K562 (cell line): ENCODE data around the gene CEP95. TPM values are rescaled to one million over a fixed set of nuclear protein-coding genes. Genes with fewer than 3 reads are reported as not detected.

ENCODE experiments used
- ATAC-seq: fragments of 200-7000 bp; cut with Tn5 transposase; 3 replicates; pipeline ENCODE4 v1.9.1; 2020; ENCODE audit warnings: moderate library complexity
- Bru-seq: library from RNA; stranded (reverse); fragments of 400-500 nt; gene quantifications from one replicate; lab custom pipeline; 2021; lab: Mats Ljungman, UMichigan
- BruChase-seq, 2 experiments: library from RNA; stranded (reverse); fragments of 400-500 nt; gene quantifications; one replicate each; lab custom pipeline; 2021; lab: Mats Ljungman, UMichigan
- BruUV-seq: library from RNA; stranded (reverse); fragments of 400-500 nt; replicated peaks from 2 replicates; lab custom pipeline; 2021; lab: Mats Ljungman, UMichigan
- CTCF ChIA-PET: fragments of 300-600 bp; formaldehyde crosslinking; extraction: SDS; loops from one replicate; lab custom pipeline; 2021; ENCODE audit warnings: low intra/inter-chr PET ratio; lab: Yijun Ruan, JAX
- POLR2A ChIA-PET: fragments of 300-600, 350-650 bp; sonication (Branson Sonifier 250); formaldehyde crosslinking; extraction: SDS; loops from one replicate; lab custom pipeline; 2021; ENCODE audit warnings: antibody characterized with exemption, inconsistent platforms; lab: Yijun Ruan, JAX
- DNase-seq, 4 experiments: peaks; one replicate each; pipeline versions ENCODE4 v3.0.0 to v3.0.0-alpha.2; 2011 to 2018; ENCODE audit warnings: low spot score in 3 of 4, mixed read lengths in 3 of 4; ENCODE audit errors: extremely low read depth in 1 of 4
- FAIRE-seq: peaks from 2 replicates; lab custom pipeline; 2011; peaks lifted over from hg19 to GRCh38; lab: Jason Lieb, UNC
- H2AFZ ChIP-seq: 2 replicates; pipeline ENCODE4 v1.6.0; 2011; ENCODE audit warnings: low read depth, low read length, control low read depth, inconsistent platforms
- H3K27ac ChIP-seq: fragments of 200-600 bp; 3 replicates; pipeline ENCODE4 v1.8.0; 2011; ENCODE audit warnings: low read depth, mild to moderate bottlenecking, control low read depth, inconsistent platforms, low read length, moderate library complexity, mixed read lengths; ENCODE audit errors: extremely low read depth
- H3K27me3 ChIP-seq, 2 experiments: fragments of 300-600 bp in 1 of 2; 2 replicates in 1 of 2; 3 replicates in 1 of 2; pipeline versions ENCODE4 v1.6.0 to v1.8.0; 2011; ENCODE audit warnings: inconsistent platforms in 2 of 2, low read length in 2 of 2, mild to moderate bottlenecking in 1 of 2, mixed read lengths in 1 of 2, moderate library complexity in 1 of 2; ENCODE audit not compliant: control insufficient read depth in 2 of 2, insufficient read depth in 2 of 2
- H3K36me3 ChIP-seq: fragments of 300-600 bp; 3 replicates; pipeline ENCODE4 v1.8.0; 2011; ENCODE audit warnings: mild to moderate bottlenecking, low read length, inconsistent platforms; ENCODE audit not compliant: control insufficient read depth, insufficient read depth
- H3K4me1 ChIP-seq, 2 experiments: fragments of 200-600 bp in 1 of 2; replicated peaks in 1 of 2; 2 replicates in 1 of 2; 3 replicates in 1 of 2; pipeline versions ENCODE4 v1.5.1 to v1.8.0; 2011; ENCODE audit warnings: inconsistent platforms in 2 of 2, low read length in 2 of 2, mild to moderate bottlenecking in 1 of 2, mixed read lengths in 1 of 2, moderate library complexity in 1 of 2; ENCODE audit not compliant: control insufficient read depth in 2 of 2, insufficient read depth in 2 of 2
- H3K4me2 ChIP-seq: 2 replicates; pipeline ENCODE4 v1.6.1; 2011; ENCODE audit warnings: low read length, control low read depth, inconsistent platforms, mixed read lengths; ENCODE audit not compliant: insufficient read depth
- H3K4me3 ChIP-seq: fragments of 200-600 bp; sonication (generic), shearing (Covaris generic); 2 replicates; pipeline ENCODE4 v1.5.1; 2016; ENCODE audit warnings: control low read depth, inconsistent platforms
- H3K79me2 ChIP-seq: fragments of 200-600 bp; 3 replicates; pipeline ENCODE4 v1.8.0; 2011; ENCODE audit warnings: low read length, inconsistent platforms; ENCODE audit not compliant: control insufficient read depth, insufficient read depth
- H3K9ac ChIP-seq, 2 experiments: 2 replicates each; pipeline versions ENCODE4 v1.6.0 to v1.6.1; 2011; ENCODE audit warnings: low read depth in 2 of 2, low read length in 2 of 2, control low read depth in 1 of 2, inconsistent platforms in 1 of 2, mild to moderate bottlenecking in 1 of 2, mixed read lengths in 1 of 2; ENCODE audit not compliant: insufficient read depth in 1 of 2
- H3K9me1 ChIP-seq: one replicate; pipeline ENCODE4 v1.6.0; 2011; ENCODE audit warnings: inconsistent platforms, mild to moderate bottlenecking, low read length, moderate library complexity; ENCODE audit not compliant: control insufficient read depth, insufficient read depth
- H3K9me3 ChIP-seq: replicated peaks from 2 replicates; pipeline ENCODE4 v1.5.1; 2011; ENCODE audit warnings: low read depth, low read length, inconsistent platforms; ENCODE audit not compliant: control insufficient read depth, insufficient read depth
- H4K20me1 ChIP-seq: replicated peaks from 2 replicates; pipeline ENCODE4 v1.6.1; 2011; ENCODE audit warnings: low read length, inconsistent platforms, mixed read lengths; ENCODE audit not compliant: control insufficient read depth, insufficient read depth
- CBFB ChIP-seq: sonication (generic); formaldehyde crosslinking; IDR thresholded peaks from 2 replicates; pipeline ENCODE4 v1.4.0; 2020; ENCODE audit warnings: mild to moderate bottlenecking, missing genetic modification reagents
- DEAF1 ChIP-seq: fragments of 450-650 bp; formaldehyde crosslinking; IDR thresholded peaks from 2 replicates; pipeline ENCODE4 v1.4.0; 2020; ENCODE audit warnings: mild to moderate bottlenecking, moderate library complexity
- FOXK2 ChIP-seq, 2 experiments: fragments of 450-650 bp; IDR thresholded peaks in 1 of 2; conservative IDR thresholded peaks in 1 of 2; 2 replicates each; pipeline ENCODE4 v1.6.1; 2016; ENCODE audit warnings: low read depth in 2 of 2, mild to moderate bottlenecking in 1 of 2
- SPI1 ChIP-seq: IDR thresholded peaks from 2 replicates; pipeline ENCODE4 v1.6.1; 2011; ENCODE audit warnings: low read depth, low read length, control low read depth, borderline replicate concordance
- ZNF740 ChIP-seq, 3 experiments: fragments of 200-800 bp in 1 of 3; sonication (Bioruptor generic) in 1 of 3; sonication (generic) in 1 of 3; formaldehyde crosslinking in 1 of 3; IDR thresholded peaks; 2 replicates each; pipeline versions ENCODE4 v1.6.1 to v1.8.0; 2016 to 2022; ENCODE audit warnings: mild to moderate bottlenecking in 2 of 3, missing compliant biosample characterization in 2 of 3, missing genetic modification characterization in 2 of 3, missing genetic modification reagents in 1 of 3
- WGBS: fragments of 100-300 bp; shearing (Covaris generic); methylation state at CpG from one replicate; pipeline ENCODE4 v1.1.6; 2016; ENCODE audit warnings: low coverage, mixed read lengths; ENCODE audit not compliant: insufficient coverage; ENCODE audit errors: missing lambda C conversion rate; 5-methylcytosine and 5-hydroxymethylcytosine counted together
- in situ Hi-C: fragments of 300-500 bp; cut with MboI; formaldehyde crosslinking; loops from 4 replicates; pipeline ENCODE4 v1.15.0; 2018; ENCODE audit warnings: inconsistent platforms, mixed read lengths
- intact Hi-C: fragments of 100-400 bp; cut with micrococcal nuclease; formaldehyde crosslinking; loops from 2 replicates; pipeline ENCODE4 v1.14.2; 2022
- long read RNA-seq, 3 experiments: library from polyadenylated mRNA in 2 of 3; library from RNA in 1 of 3; unstranded in 2 of 3; stranded (forward) in 1 of 3; transcript quantifications; one replicate each; pipeline ENCODE4 v2.0.0, GENCODE V29; 2019 to 2022
- polyA minus RNA-seq, 3 experiments: library from RNA; depleted of rRNA, polyadenylated mRNA; stranded (reverse); fragments of >200 nt; gene quantifications; 2 replicates each; pipeline ENCODE4 v1.2.3, GENCODE V29; 2011
- polyA plus RNA-seq, 8 experiments: library from polyadenylated mRNA; depleted of rRNA in 4 of 8; stranded (reverse) in 5 of 8; unstranded in 3 of 8; fragments of >200 nt; fragmentation: Nextera tagmentation in 2 of 8; fragmentation: Illumina TruSeq in 1 of 8; extraction: Ambion mirVana in 2 of 8; extraction: Trizol in 1 of 8; gene quantifications; 2 replicates each; pipeline versions ENCODE4 v1.2.1 to v1.2.3, GENCODE V29; 2011 to 2014; ENCODE audit warnings: inconsistent platforms in 1 of 8, missing spikeins in 1 of 8
- total RNA-seq, 7 experiments: library from RNA; depleted of rRNA in 6 of 7; stranded (reverse); fragments of >200 nt in 6 of 7; fragmentation: Illumina TruSeq in 2 of 7; extraction: Trizol in 2 of 7; gene quantifications; 2 replicates each; pipeline versions ENCODE4 v1.2.1 to v1.2.3, GENCODE V29; 2011 to 2021; ENCODE audit warnings: low replicate concordance in 1 of 7
- TF ChIP-seq, protein P1 (sequence below), 3 experiments: fragments of 200-800 bp in 1 of 3; fragments of 250-450 bp in 1 of 3; fragments of 450-650 bp in 1 of 3; sonication (Bioruptor Pico) in 1 of 3; sonication (Bioruptor generic) in 1 of 3; formaldehyde crosslinking in 1 of 3; IDR thresholded peaks; 2 replicates each; pipeline versions ENCODE4 v1.6.1 to v1.8.0; 2016 to 2022; ENCODE audit warnings: mild to moderate bottlenecking in 2 of 3, missing genetic modification characterization in 2 of 3, missing compliant biosample characterization in 1 of 3, moderate library complexity in 1 of 3

The CEP95 gene
- total RNA-seq (2011; cell fraction: chromatin; rRNA removed; ENCODE audit: low replicate concordance): 138 and 394 TPM in 2 replicates
- 72.7 and 85.0 TPM in 2 replicates for total RNA-seq (2011; cell fraction: nucleolus; rRNA removed)
- 132 and 153 TPM in 2 replicates for total RNA-seq (2011; cell fraction: nucleoplasm; rRNA removed)
- total RNA-seq (2014; rRNA removed) (51.3 and 53.5 TPM in 2 replicates), total RNA-seq (2014; rRNA removed; fragmentation: Illumina TruSeq; extraction: Trizol) (71.8 and 80.0 TPM in 2 replicates), total RNA-seq (2015; rRNA removed; fragmentation: Illumina TruSeq; extraction: Trizol) (50.0 and 57.1 TPM in 2 replicates), total RNA-seq (2021) (48.0 and 48.3 TPM in 2 replicates), polyA plus RNA-seq (2011; rRNA removed) (80.7 and 83.4 TPM in 2 replicates), polyA plus RNA-seq (2014; fragmentation: Illumina TruSeq; extraction: Trizol) (54.4 and 56.9 TPM in 2 replicates), polyA plus RNA-seq (2014; fragmentation: Nextera tagmentation; extraction: Ambion mirVana) (10 to 100 TPM; 26.7 to 40.0 TPM), polyA plus RNA-seq (2014; rRNA removed) (61.0 and 75.0 TPM in 2 replicates), polyA minus RNA-seq (2011; rRNA and poly(A)+ RNA removed) (62.6 and 76.6 TPM in 2 replicates), Bru-seq, nascent RNA (percentile 94 among the genes with signal in this experiment), BruChase-seq, experiment 1, labeled RNA remaining after a 2-hour chase (percentile 97 among the genes with signal in this experiment), BruChase-seq, experiment 2, labeled RNA remaining after a 6-hour chase (percentile 97 among the genes with signal in this experiment)
- polyA plus RNA-seq (2011; cell fraction: cytosol; rRNA removed): 9.7 and 20.4 TPM in 2 replicates
- 149 and 214 TPM in 2 replicates for polyA plus RNA-seq (2011; cell fraction: nucleus; rRNA removed)
- polyA plus RNA-seq (2012): 34.4 and 59.0 TPM in 2 replicates
- 27.3 and 27.7 TPM in 2 replicates for polyA minus RNA-seq (2011; cell fraction: cytosol; rRNA and poly(A)+ RNA removed)
- 61.9 and 125 TPM in 2 replicates for polyA minus RNA-seq (2011; cell fraction: nucleus; rRNA and poly(A)+ RNA removed)
- long read RNA-seq, experiment 1, transcript CEP95-203 (20 exons, 3,139 nt): major isoform, 35 of 87 reads
- long read RNA-seq, experiment 1, partial matches to known transcripts: 20 of 87 reads
- long read RNA-seq, experiment 1, other reads (novel, unspliced or antisense): 31 of 87 reads
- long read RNA-seq, experiment 2, partial matches to known transcripts: 5 of 22 reads
- long read RNA-seq, experiment 2, other reads (novel, unspliced or antisense): 14 of 22 reads
- long read RNA-seq, experiment 3, transcript CEP95-203 (20 exons, 3,139 nt): major isoform, 6 of 26 reads
- long read RNA-seq, experiment 3, partial matches to known transcripts: 14 of 26 reads
- long read RNA-seq, experiment 3, other reads (novel, unspliced or antisense): 6 of 26 reads

DNA sequence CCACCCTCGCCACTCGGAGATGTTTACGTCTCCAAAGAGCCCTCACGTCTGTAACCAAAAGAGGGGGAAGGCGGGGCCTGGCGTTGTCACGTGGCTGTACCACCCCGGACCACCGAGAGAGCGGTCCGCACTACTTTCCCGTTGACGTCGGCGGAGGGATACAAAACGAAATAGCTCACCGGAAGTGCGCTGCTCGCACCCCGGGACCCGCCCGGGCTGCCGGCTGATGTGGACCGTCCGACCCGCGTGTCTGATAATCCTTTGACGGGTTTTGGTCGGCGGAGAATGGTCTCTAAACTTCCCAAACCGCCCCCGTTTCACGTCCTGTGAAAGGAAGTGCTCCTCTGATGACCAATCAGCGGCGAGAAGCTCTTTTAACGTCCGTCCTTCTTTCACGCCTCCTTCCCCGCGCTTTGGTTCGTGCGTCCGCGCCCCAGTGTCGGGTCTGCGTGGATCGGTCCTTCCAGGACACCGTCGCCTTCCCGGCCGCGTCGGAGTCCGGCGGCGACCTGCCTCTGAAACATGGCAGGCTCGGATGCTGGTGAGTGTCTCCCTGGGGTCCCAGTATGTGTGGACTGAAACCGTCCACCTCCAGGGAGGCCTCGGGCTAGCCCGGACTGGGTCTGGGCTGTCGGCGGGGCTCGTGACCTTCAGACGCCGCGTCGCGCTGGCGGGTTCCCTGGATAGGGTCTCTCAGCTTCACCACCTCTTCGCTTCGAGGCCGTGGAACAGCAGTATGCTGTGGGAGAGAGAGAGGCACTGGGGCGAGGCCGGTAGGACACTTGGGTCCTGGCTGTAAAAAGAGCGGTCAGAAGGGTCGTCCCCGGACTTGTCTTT lies at the start of gene CEP95:
CEP95 (plus strand) TSS at position 402 of the 837 bp plus-strand sequence; CDS start at position 523, 121 bp downstream.
- under 1% methylated on average over 58 of the region's 77 CpGs for WGBS
- Histone ChIP-seq H3K9me3 (no peaks in the 10 kb centered on the region), H3K4me2 (peak within 1 kb of the TSS; percentile 98), H3K4me3 (peak within 1 kb of the TSS; percentile 77), H3K79me2 (peaks cover 82% of the 10 kb centered on the region), H3K4me1 (peaks cover 6 to 13% of the 10 kb centered on the region in 2 experiments; a peak in 3 of 5 replicates), H3K9me1 (no peaks in the 10 kb centered on the region), H2AFZ (peak within 1 kb of the TSS; percentile 82), H3K9ac (peak within 1 kb of the TSS; percentile 98 to 99), H3K27me3 (no peaks in the 10 kb centered on the region), H3K27ac (peak within 1 kb of the TSS; percentile 97), H3K36me3 (peaks cover 73% of the 10 kb centered on the region), H4K20me1 (peaks cover 23% of the 10 kb centered on the region)
- no TSS peak for BruUV-seq
- in situ Hi-C loops (no loop called here), intact Hi-C loops (loop anchor here (5.0 to 10.0 kb wide), 2 partner anchors 91 to 228 kb away; no protein-coding TSS in a partner anchor)
- ChIA-PET POLR2A (interaction anchor here (0.6 to 5.2 kb wide), 32 partner anchors 9 to 233 kb away, joined by 3 to 114 read pairs (median 6); partner anchors contain the start of gene POLG2), CTCF (interaction anchor here (0.7 to 0.9 kb wide), 2 partner anchors 87 kb away, joined by 3 read pairs; no protein-coding TSS in a partner anchor)
- FAIRE-seq (no peak), ATAC-seq (peak; percentile 76), DNase-seq (peak in 3 of 4 experiments; percentile 80 to 95 (median 88))
- TF ChIP-seq ZNF740 (CRISPR knock-in tag; IDR thresholded peaks at IDR 0.05) (peak; percentile 27; the same call in 1 of the 2 replicates), ZNF740 (tag; IDR thresholded peaks at IDR 0.05) (no peak), CBFB (CRISPR knock-in tag) (no peak; the same call in 1 of the 2 replicates), FOXK2 (conservative IDR thresholded peaks at IDR 0.05 in 1 of 2, IDR thresholded peaks at IDR 0.05 in 1 of 2; ENCODE audit: low read depth in 2 of 2) (peak; percentile 84 to 92), SPI1 (peak; percentile 83), DEAF1 (no peak)
- TF ChIP-seq, protein P1, sequence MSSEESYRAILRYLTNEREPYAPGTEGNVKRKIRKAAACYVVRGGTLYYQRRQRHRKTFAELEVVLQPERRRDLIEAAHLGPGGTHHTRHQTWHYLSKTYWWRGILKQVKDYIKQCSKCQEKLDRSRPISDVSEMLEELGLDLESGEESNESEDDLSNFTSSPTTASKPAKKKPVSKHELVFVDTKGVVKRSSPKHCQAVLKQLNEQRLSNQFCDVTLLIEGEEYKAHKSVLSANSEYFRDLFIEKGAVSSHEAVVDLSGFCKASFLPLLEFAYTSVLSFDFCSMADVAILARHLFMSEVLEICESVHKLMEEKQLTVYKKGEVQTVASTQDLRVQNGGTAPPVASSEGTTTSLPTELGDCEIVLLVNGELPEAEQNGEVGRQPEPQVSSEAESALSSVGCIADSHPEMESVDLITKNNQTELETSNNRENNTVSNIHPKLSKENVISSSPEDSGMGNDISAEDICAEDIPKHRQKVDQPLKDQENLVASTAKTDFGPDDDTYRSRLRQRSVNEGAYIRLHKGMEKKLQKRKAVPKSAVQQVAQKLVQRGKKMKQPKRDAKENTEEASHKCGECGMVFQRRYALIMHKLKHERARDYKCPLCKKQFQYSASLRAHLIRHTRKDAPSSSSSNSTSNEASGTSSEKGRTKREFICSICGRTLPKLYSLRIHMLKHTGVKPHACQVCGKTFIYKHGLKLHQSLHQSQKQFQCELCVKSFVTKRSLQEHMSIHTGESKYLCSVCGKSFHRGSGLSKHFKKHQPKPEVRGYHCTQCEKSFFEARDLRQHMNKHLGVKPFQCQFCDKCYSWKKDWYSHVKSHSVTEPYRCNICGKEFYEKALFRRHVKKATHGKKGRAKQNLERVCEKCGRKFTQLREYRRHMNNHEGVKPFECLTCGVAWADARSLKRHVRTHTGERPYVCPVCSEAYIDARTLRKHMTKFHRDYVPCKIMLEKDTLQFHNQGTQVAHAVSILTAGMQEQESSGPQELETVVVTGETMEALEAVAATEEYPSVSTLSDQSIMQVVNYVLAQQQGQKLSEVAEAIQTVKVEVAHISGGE (CRISPR knock-in tag; IDR thresholded peaks at IDR 0.05): peak; percentile 66 to 90 (median 72); a peak in 5 of 6 replicates
